AG09309 (cell line): ENCODE results near the gene LRTM1.

Experiments
- DNase-seq: peaks from one replicate; pipeline ENCODE4 v3.0.0-alpha.2; 2010; ENCODE audit warnings: low read depth
- H3K4me3 ChIP-seq: 2 replicates; pipeline ENCODE4 v1.5.1; 2011; ENCODE audit warnings: mild to moderate bottlenecking, low read depth, low read length, moderate library complexity; ENCODE audit not compliant: control insufficient read depth
- TF ChIP-seq, protein P1 (sequence below): IDR thresholded peaks from 2 replicates; pipeline ENCODE4 v1.5.1; 2011; ENCODE audit warnings: mild to moderate bottlenecking, low read depth, low read length, inconsistent platforms; ENCODE audit not compliant: insufficient read depth, control insufficient read depth; ENCODE audit errors: missing control alignments

The LRTM1 gene

DNA sequence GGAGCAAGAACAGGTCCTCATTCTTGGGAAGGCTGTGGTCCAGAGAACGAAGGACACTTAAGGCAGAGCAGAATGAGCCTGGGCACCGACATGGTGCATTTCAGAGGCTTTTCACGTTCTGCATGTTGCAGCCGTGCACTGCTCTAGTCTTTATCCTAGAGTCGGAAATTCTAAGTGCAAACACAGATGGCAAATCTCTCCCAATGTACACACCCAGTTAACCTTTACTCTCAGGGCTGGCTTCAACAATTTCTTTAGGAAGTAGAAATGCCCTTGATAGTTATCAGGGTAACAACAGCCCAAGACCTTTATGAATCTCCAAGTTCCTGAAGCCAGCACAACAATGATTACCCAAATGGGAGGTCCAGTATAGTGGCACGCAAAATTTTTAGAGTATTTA is 39.1 kb upstream of the LRTM1 start:
- no peak for DNase-seq
- TF ChIP-seq, protein P1, sequence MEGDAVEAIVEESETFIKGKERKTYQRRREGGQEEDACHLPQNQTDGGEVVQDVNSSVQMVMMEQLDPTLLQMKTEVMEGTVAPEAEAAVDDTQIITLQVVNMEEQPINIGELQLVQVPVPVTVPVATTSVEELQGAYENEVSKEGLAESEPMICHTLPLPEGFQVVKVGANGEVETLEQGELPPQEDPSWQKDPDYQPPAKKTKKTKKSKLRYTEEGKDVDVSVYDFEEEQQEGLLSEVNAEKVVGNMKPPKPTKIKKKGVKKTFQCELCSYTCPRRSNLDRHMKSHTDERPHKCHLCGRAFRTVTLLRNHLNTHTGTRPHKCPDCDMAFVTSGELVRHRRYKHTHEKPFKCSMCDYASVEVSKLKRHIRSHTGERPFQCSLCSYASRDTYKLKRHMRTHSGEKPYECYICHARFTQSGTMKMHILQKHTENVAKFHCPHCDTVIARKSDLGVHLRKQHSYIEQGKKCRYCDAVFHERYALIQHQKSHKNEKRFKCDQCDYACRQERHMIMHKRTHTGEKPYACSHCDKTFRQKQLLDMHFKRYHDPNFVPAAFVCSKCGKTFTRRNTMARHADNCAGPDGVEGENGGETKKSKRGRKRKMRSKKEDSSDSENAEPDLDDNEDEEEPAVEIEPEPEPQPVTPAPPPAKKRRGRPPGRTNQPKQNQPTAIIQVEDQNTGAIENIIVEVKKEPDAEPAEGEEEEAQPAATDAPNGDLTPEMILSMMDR: no peak
- H3K4me3 ChIP-seq: no peak overlapping the region

DNA sequence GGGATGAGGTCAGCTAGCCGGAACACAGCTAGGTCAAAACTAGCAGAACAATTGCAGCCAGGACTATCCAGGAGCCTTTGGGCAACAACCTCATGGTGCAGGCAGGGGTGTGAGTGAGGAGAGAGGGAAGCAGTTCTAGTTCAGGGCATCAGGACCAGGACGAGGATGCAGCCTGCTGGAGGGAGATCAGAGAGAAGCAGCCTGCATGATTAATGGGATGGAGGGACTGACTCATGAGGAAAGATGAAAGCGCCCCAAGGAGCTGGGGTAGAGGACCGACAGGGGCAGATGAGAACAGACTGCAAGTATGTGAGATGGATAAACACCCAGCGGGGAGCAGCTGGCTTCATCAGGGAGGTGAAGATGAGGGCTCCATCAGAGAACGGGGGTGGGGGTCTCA is 37.9 kb upstream of the LRTM1 start:
- H3K4me3 ChIP-seq: no peak overlapping the region
- TF ChIP-seq, protein P1: peak; percentile 2
- DNase-seq: peak; percentile 50

DNA sequence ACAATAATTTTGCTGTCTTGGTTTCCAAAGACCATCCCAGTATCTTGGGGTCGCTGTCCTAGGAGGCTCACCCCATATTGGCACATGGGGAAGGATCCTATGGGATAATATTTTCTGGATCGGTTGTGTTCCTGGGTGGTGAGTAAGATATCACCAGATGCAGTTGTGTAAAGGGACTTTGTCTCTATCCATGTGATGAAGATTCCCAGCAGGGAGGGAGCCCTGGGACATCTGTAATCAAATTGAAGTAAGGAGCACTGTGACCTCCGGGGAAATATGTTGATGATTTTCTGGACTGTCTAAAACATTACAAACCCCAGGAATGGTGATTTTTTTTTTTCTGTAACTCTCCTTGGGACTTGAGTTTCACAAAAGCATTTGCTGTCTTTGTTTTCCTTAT is 36.2 kb upstream of the LRTM1 start:
- H3K4me3 ChIP-seq: no peak overlapping the region
- TF ChIP-seq, protein P1: no peak
- no peak for DNase-seq

DNA sequence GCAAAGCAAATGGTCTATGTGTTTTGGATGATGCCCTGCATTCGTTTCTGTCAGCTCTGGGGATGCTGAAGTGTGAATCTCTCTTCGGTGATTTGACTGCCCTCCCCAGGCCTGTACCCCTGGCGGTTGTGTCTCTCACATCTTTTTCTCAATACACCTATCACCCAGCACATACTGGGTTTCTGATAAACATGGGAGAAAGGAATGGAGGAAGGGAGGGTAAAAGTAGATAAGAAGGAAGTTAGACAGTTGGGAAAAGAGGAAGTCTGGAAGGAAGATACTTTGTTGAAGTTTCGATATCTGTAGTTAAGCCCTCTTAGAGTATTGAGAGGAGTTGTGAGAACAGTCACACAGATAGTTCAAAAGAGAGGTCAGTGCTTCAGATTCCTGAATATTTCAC is 35.8 kb upstream of the LRTM1 start:
- DNase-seq: no peak
- TF ChIP-seq, protein P1: no peak
- no peak overlapping the region for H3K4me3 ChIP-seq

DNA sequence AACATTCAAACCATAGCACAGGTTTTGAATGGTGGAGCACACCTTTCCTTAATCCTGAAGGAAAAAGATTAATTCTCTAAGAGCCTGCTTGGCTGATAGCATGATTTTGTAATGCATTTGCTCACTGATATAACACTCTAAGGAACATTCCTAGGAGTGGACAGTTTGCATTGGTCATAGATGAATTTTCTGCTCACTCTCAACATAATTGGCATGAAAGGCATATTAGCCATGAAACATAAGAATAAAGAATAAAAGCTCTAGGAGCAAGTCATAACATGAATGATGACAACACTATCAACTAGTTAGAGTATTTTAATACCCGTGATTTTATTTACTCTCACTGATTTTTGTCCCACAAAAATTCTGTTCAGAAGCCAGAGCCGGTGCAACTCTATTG is 34.3 kb upstream of the LRTM1 start:
- TF ChIP-seq, protein P1: no peak
- no peak for DNase-seq
- no peak overlapping the region for H3K4me3 ChIP-seq

DNA sequence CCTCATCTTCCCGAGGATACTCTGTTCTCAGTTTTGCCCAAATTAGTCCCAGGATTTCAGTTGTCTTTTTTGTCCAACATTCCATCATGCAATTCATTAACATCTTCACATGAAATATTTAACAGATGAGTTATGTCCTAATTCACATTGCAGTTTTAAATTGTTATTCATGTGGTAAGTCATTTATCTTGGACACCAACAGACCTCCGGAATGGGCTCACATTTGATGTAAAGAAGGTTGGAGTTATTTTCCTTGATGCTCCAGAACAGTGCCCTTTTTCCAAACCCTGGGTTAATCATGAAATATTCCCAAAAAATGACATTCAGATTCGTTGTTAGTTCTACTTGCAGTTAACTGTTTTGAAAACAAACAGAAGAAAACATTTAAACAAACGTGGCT is 32.8 kb upstream of the LRTM1 start:
- no peak for DNase-seq

DNA sequence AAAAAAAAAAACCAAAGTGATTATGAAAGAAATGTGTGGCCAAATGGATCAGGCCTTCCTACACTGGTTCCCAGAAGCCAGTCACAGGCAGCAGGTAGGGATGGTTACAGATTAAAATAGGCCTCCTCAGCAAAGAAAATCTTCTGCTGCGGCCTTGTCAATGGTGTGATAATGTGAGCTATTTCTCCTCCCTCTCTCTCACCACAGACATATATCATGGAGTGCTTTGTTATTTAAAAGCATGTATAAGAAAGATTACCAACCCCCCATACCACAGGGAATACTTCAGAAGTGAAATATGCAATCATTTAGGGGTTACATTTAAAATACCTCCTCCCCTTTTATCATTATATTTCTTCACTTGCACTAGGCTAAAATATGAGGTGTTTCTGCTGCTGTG is 32.2 kb upstream of the LRTM1 start:
- TF ChIP-seq, protein P1: no peak
- no peak overlapping the region for H3K4me3 ChIP-seq
- DNase-seq: no peak

More for the DNA sequence above, 32.8 kb upstream of the LRTM1 start:
- TF ChIP-seq, protein P1: no peak
- no peak overlapping the region for H3K4me3 ChIP-seq
